GM23338 (cell line): ENCODE results near the gene SALL2.

ENCODE experiments used
- CREB1 ChIP-seq: fragments of 250-450 bp; sonication (Bioruptor Pico); IDR thresholded peaks from 2 replicates; pipeline ENCODE4 v1.5.0; 2020; ENCODE audit warnings: low read depth, mild to moderate bottlenecking, moderate library complexity
- CTCF ChIP-seq, 2 experiments: fragments of 200-600 bp in 1 of 2; sonication (generic) in 1 of 2; conservative IDR thresholded peaks; 2 replicates each; pipeline versions ENCODE4 v1.5.1 to v1.6.1; 2016 to 2017; ENCODE audit warnings: antibody characterized with exemption in 2 of 2, low read depth in 2 of 2, mild to moderate bottlenecking in 2 of 2, moderate library complexity in 1 of 2
- EZH2 ChIP-seq: fragments of 200-600 bp; sonication (generic); IDR thresholded peaks from one replicate; pipeline ENCODE4 v1.8.0; 2017; ENCODE audit warnings: antibody characterized with exemption, mild to moderate bottlenecking, low read depth; ENCODE audit not compliant: unreplicated experiment
- JUNB ChIP-seq: IDR thresholded peaks from one replicate; pipeline ENCODE4 v1.6.1; 2016; ENCODE audit warnings: antibody characterized with exemption; ENCODE audit not compliant: unreplicated experiment
- NANOG ChIP-seq: IDR thresholded peaks from 2 replicates; pipeline ENCODE4 v1.6.1; 2016; ENCODE audit warnings: antibody characterized with exemption, borderline replicate concordance
- POLR2AphosphoS5 ChIP-seq: IDR thresholded peaks from 2 replicates; pipeline ENCODE4 v1.6.1; 2016; ENCODE audit warnings: antibody characterized with exemption, low read depth
- ZNF462 ChIP-seq: fragments of 250-450 bp; sonication (Bioruptor Pico); IDR thresholded peaks from 2 replicates; pipeline ENCODE4 v1.5.0; 2020; ENCODE audit warnings: mild to moderate bottlenecking, moderate library complexity

GRCh38 chr14:21543521-21543960 is 17.4 kb upstream of the SALL2 start:
- TF ChIP-seq CTCF (conservative IDR thresholded peaks at IDR 0.05; ENCODE audit: low read depth in 2 of 2) (no peak), EZH2 (no peak), CREB1 (no peak), POLR2AphosphoS5 (no peak), ZNF462 (CRISPR knock-in tag) (no peak), JUNB (no peak), NANOG (no peak)
